ENCODE data around the gene KCNG1. TPM values are rescaled to one million over a fixed set of nuclear protein-coding genes. Genes with fewer than 3 reads are reported as not detected.

The KCNG1 gene
- total RNA-seq, 1 donor from 2014 or later: 6.3 TPM

DNA sequence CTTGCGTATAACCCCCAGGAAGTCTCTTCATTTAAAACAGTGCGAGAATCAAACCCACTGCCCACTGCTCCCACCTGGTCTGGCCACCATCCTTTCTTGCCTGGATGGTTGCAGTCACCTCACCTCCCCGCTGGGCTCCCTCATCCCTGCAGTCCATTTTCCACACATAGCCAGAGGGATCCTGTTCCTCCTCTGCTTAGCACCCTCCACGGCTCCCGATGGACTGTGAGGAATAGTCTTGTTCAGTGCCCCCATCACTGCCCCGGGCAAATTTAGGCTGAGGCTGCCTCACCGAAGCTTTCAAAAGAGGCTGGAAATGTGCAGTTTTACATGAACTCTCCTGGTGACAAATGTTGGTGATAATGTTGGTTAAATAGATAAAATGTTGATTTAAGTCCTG is 17.7 kb downstream of the KCNG1 start:
- Mint-ChIP-seq H3K27ac (ENCODE audit: unreplicated experiment) (no peak overlapping the region), H3K27me3 (ENCODE audit: unreplicated experiment) (no peaks in the 10 kb centered on the region), H3K9me3 (ENCODE audit: unreplicated experiment) (no peaks in the 10 kb centered on the region), H3K4me1 (ENCODE audit: unreplicated experiment) (no peaks in the 10 kb centered on the region), H3K4me3 (ENCODE audit: unreplicated experiment) (no peak overlapping the region), H3K36me3 (ENCODE audit: unreplicated experiment) (no peaks in the 10 kb centered on the region)
- no peak for DNase-seq (ENCODE audit: extremely low spot score, unreplicated experiment)
- TF ChIP-seq, protein P1, sequence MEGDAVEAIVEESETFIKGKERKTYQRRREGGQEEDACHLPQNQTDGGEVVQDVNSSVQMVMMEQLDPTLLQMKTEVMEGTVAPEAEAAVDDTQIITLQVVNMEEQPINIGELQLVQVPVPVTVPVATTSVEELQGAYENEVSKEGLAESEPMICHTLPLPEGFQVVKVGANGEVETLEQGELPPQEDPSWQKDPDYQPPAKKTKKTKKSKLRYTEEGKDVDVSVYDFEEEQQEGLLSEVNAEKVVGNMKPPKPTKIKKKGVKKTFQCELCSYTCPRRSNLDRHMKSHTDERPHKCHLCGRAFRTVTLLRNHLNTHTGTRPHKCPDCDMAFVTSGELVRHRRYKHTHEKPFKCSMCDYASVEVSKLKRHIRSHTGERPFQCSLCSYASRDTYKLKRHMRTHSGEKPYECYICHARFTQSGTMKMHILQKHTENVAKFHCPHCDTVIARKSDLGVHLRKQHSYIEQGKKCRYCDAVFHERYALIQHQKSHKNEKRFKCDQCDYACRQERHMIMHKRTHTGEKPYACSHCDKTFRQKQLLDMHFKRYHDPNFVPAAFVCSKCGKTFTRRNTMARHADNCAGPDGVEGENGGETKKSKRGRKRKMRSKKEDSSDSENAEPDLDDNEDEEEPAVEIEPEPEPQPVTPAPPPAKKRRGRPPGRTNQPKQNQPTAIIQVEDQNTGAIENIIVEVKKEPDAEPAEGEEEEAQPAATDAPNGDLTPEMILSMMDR (IDR thresholded peaks at IDR 0.05): no peak

DNA sequence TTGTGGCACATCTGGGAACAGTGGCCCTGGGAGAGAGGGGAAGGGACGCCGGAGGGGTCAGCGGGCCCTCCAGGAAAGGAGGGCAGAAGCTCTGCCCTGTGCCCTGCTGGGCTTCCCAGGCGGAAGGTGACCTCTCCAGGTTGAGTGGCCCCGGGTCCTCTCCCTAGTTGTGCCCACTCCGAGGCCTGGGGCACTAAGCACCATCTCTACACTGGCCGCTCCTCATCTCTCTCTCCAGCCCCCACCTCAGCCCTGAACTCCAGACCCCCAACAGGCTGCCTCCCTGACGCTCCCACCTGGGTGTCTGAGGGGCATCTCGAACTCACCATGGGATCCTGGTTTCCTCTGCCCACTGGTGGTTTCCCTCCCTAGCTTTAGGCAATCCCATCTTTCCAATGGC is 18.1 kb downstream of the KCNG1 start:
- Mint-ChIP-seq H3K4me3 (ENCODE audit: unreplicated experiment) (no peak overlapping the region), H3K9me3 (ENCODE audit: unreplicated experiment) (no peaks in the 10 kb centered on the region), H3K4me1 (ENCODE audit: unreplicated experiment) (no peaks in the 10 kb centered on the region), H3K36me3 (ENCODE audit: unreplicated experiment) (no peaks in the 10 kb centered on the region), H3K27ac (ENCODE audit: unreplicated experiment) (no peak overlapping the region), H3K27me3 (ENCODE audit: unreplicated experiment) (no peaks in the 10 kb centered on the region)
- no peak for DNase-seq (ENCODE audit: extremely low spot score, unreplicated experiment)
- TF ChIP-seq, protein P1 (IDR thresholded peaks at IDR 0.05): no peak

DNA sequence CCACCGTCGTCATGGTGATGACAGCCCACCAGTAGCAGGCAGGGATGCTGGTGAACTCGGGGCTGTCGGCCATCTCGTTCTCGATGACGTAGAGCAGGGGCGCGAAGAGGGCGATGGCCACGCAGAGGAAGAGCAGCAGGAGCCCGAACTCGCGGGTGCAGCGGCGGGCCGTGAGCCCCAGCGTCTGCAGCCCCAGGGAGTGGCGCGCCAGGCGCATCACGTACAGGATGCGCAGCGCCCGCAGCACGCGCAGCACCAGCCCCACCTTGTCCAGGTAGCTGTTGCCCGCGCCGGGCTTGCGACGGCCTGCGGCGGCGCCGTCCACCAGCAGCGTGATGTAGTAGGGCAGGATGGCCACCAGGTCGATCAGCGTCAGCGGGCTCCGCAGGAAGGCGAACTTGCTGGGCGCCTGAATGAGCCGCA is 18.6 kb downstream of the KCNG1 start:
- H3K9me3 Mint-ChIP-seq (ENCODE audit: unreplicated experiment): no peaks in the 10 kb centered on the region

DNA sequence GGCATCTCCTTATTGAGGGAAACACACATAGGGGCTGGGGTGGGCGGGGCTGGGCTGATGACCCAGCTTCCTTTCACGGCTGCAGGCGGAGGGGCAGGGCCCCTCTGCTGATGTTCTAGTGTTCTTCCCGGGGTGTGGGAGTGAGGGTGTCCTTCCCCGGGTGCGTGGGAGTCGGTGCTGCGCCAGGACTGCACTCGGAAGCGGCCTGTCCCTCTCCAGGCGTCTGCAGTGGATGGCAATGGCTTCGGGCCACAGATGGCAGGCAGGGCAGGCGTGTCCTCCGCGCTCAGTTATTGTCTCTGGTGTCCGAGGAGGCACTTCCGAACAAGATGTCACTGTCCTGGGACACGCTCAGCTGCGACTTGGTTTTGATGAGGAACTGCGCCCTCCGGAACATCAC is 19.2 kb downstream of the KCNG1 start:
- Mint-ChIP-seq H3K27ac (ENCODE audit: unreplicated experiment) (no peak overlapping the region), H3K9me3 (ENCODE audit: unreplicated experiment) (no peaks in the 10 kb centered on the region), H3K36me3 (ENCODE audit: unreplicated experiment) (no peaks in the 10 kb centered on the region), H3K27me3 (ENCODE audit: unreplicated experiment) (peaks cover 4% of the 10 kb centered on the region), H3K4me1 (ENCODE audit: unreplicated experiment) (no peaks in the 10 kb centered on the region), H3K4me3 (ENCODE audit: unreplicated experiment) (no peak overlapping the region)
- TF ChIP-seq, protein P1 (IDR thresholded peaks at IDR 0.05): no peak
- DNase-seq (ENCODE audit: extremely low spot score, unreplicated experiment): no peak

More for the DNA sequence above, 18.6 kb downstream of the KCNG1 start:
- Mint-ChIP-seq H3K4me3 (ENCODE audit: unreplicated experiment) (no peak overlapping the region), H3K27ac (ENCODE audit: unreplicated experiment) (no peak overlapping the region), H3K36me3 (ENCODE audit: unreplicated experiment) (no peaks in the 10 kb centered on the region), H3K27me3 (ENCODE audit: unreplicated experiment) (no peaks in the 10 kb centered on the region), H3K4me1 (ENCODE audit: unreplicated experiment) (no peaks in the 10 kb centered on the region)
- DNase-seq (ENCODE audit: extremely low spot score, unreplicated experiment): no peak
- TF ChIP-seq, protein P1 (IDR thresholded peaks at IDR 0.05): no peak

DNA sequence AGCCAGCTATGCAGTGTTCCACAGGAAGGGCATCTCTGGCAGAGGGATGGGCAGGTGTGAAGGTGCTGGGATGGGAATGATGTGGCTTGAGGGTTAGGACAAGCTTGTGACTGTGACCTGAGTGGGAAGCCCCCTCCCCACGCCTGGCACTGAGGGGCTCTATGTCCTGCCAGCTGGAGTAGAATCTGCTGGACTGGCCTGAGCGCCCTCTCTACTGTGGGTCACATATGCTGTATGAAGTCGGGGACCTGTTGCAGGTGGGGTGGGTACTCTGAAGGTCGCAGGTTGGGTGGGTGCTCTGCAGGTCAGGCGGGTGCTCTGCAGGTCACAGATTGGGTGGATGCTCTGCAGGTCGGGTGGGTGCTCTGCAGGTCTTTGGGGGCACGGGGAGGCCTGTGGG is 20.3 kb downstream of the KCNG1 start:
- H3K27me3 Mint-ChIP-seq (ENCODE audit: unreplicated experiment): peaks cover 7% of the 10 kb centered on the region
- no peak for DNase-seq (ENCODE audit: extremely low spot score, unreplicated experiment)
- H3K4me1 Mint-ChIP-seq (ENCODE audit: unreplicated experiment): no peaks in the 10 kb centered on the region
- no peak overlapping the region for H3K4me3 Mint-ChIP-seq (ENCODE audit: unreplicated experiment)
- H3K36me3 Mint-ChIP-seq (ENCODE audit: unreplicated experiment): no peaks in the 10 kb centered on the region
- H3K27ac Mint-ChIP-seq (ENCODE audit: unreplicated experiment): no peak overlapping the region
- H3K9me3 Mint-ChIP-seq (ENCODE audit: unreplicated experiment): no peaks in the 10 kb centered on the region
- TF ChIP-seq, protein P1 (IDR thresholded peaks at IDR 0.05): no peak
